KMS-11 (cell line): ENCODE data around the gene PCNX2.

ENCODE experiments used
- H2AFZ ChIP-seq: fragments of 200-600 bp; sonication (generic); 2 replicates; pipeline ENCODE4 v1.6.1; 2016; ENCODE audit warnings: antibody characterized with exemption, mixed run types, low read depth
- H3K27ac ChIP-seq: fragments of 200-600 bp; sonication (generic); 2 replicates; pipeline ENCODE4 v1.6.1; 2016; ENCODE audit warnings: mild to moderate bottlenecking, mixed run types
- H3K27me3 ChIP-seq: fragments of 200-600 bp; sonication (generic); 2 replicates; pipeline ENCODE4 v1.6.1; 2017; ENCODE audit warnings: mild to moderate bottlenecking, low read depth, mixed run types, moderate library complexity; ENCODE audit not compliant: insufficient read depth
- H3K36me3 ChIP-seq: fragments of 200-600 bp; sonication (generic); 2 replicates; pipeline ENCODE4 v1.6.1; 2017; ENCODE audit warnings: mild to moderate bottlenecking, mixed run types; ENCODE audit not compliant: insufficient read depth
- H3K4me1 ChIP-seq: fragments of 200-600 bp; sonication (generic); 2 replicates; pipeline ENCODE4 v1.6.1; 2016; ENCODE audit warnings: mild to moderate bottlenecking, low read depth, mixed run types; ENCODE audit not compliant: poor library complexity, severe bottlenecking
- H3K4me2 ChIP-seq: fragments of 200-600 bp; sonication (generic); 2 replicates; pipeline ENCODE4 v1.7.0; 2016; ENCODE audit warnings: mild to moderate bottlenecking, mixed run types
- H3K4me3 ChIP-seq: fragments of 200-600 bp; sonication (generic); IDR thresholded peaks from 2 replicates; pipeline ENCODE4 v1.6.1; 2017; ENCODE audit warnings: low read depth, low read length, mixed read lengths; ENCODE audit not compliant: insufficient read depth
- H3K79me2 ChIP-seq: fragments of 200-600 bp; sonication (generic); 2 replicates; pipeline ENCODE4 v1.6.1; 2016; ENCODE audit warnings: low read depth, mixed run types; ENCODE audit not compliant: insufficient read depth
- H3K9ac ChIP-seq: fragments of 200-600 bp; sonication (generic); 2 replicates; pipeline ENCODE4 v1.6.1; 2016; ENCODE audit warnings: mild to moderate bottlenecking, mixed run types
- H4K20me1 ChIP-seq: fragments of 200-600 bp; sonication (generic); 2 replicates; pipeline ENCODE4 v1.6.1; 2016; ENCODE audit warnings: mild to moderate bottlenecking, mixed run types; ENCODE audit not compliant: insufficient read depth
- CTCF ChIP-seq: fragments of 200-600 bp; sonication (generic); conservative IDR thresholded peaks from 2 replicates; pipeline ENCODE4 v1.6.1; 2017; ENCODE audit warnings: low read depth, mild to moderate bottlenecking, antibody characterized with exemption, low read length, moderate library complexity, mixed read lengths

PCNX2 gene

GRCh38 chr1:232938926-232939325 is 356.6 kb downstream of the PCNX2 start:
- no peak for TF ChIP-seq CTCF
- no peak overlapping the region for H3K4me2 ChIP-seq
- H3K4me1 ChIP-seq = peaks cover 4% of the 10 kb centered on the region
- no peak overlapping the region for H3K4me3 ChIP-seq
- no peaks in the 10 kb centered on the region for H3K36me3 ChIP-seq
- H3K27me3 ChIP-seq = no peaks in the 10 kb centered on the region
- no peak overlapping the region for H3K9ac ChIP-seq
- H4K20me1 ChIP-seq = no peaks in the 10 kb centered on the region
- no peak overlapping the region for H3K27ac ChIP-seq
- H3K79me2 ChIP-seq = no peaks in the 10 kb centered on the region
- H2AFZ ChIP-seq = no peak overlapping the region

- no peak overlapping the region for H3K9ac ChIP-seq
- H3K4me2 ChIP-seq = no peak overlapping the region
- H4K20me1 ChIP-seq = no peaks in the 10 kb centered on the region
- H3K27ac ChIP-seq = no peak overlapping the region
- no peaks in the 10 kb centered on the region for H3K36me3 ChIP-seq
- TF ChIP-seq CTCF = no peak
- H3K27me3 ChIP-seq = no peaks in the 10 kb centered on the region
- H3K4me3 ChIP-seq = no peak overlapping the region
- no peak overlapping the region for H2AFZ ChIP-seq
- no peaks in the 10 kb centered on the region for H3K79me2 ChIP-seq
- no peaks in the 10 kb centered on the region for H3K4me1 ChIP-seq
Measured at GRCh38 chr1:232937741-232938375, 357.7 kb downstream of the PCNX2 start.

- no peaks in the 10 kb centered on the region for H3K27me3 ChIP-seq
- H3K79me2 ChIP-seq = no peaks in the 10 kb centered on the region
- H3K36me3 ChIP-seq = no peaks in the 10 kb centered on the region
- no peak overlapping the region for H3K4me2 ChIP-seq
- H4K20me1 ChIP-seq = no peaks in the 10 kb centered on the region
- no peak overlapping the region for H2AFZ ChIP-seq
- H3K4me3 ChIP-seq = no peak overlapping the region
- TF ChIP-seq CTCF = no peak
- no peak overlapping the region for H3K27ac ChIP-seq
- H3K9ac ChIP-seq = no peak overlapping the region
- no peaks in the 10 kb centered on the region for H3K4me1 ChIP-seq
Measured at GRCh38 chr1:232936941-232937340, 358.6 kb downstream of the PCNX2 start.
